A549 (cell line): ENCODE data around the gene C16orf46.

ENCODE experiments used
- BHLHE40 ChIP-seq: IDR thresholded peaks from 2 replicates; pipeline ENCODE4 v1.6.1; 2012; ENCODE audit warnings: low read depth, low read length, inconsistent platforms
- CHD4 ChIP-seq: fragments of 200-600 bp; sonication (generic); IDR thresholded peaks from 2 replicates; pipeline ENCODE4 v1.6.1; 2016; ENCODE audit warnings: antibody characterized with exemption, mild to moderate bottlenecking, borderline replicate concordance
- CTCF ChIP-seq: fragments of >200 bp; sonication (Bioruptor Twin); formaldehyde crosslinking; IDR thresholded peaks from 3 replicates; pipeline ENCODE4 v1.5.1; 2016
- EHMT2 ChIP-seq: fragments of 200-600 bp; sonication (generic); IDR thresholded peaks from 2 replicates; pipeline ENCODE4 v1.6.1; 2016; ENCODE audit warnings: antibody characterized with exemption, low read depth, mild to moderate bottlenecking, moderate library complexity
- ESRRA ChIP-seq: fragments of 150-350 bp; IDR thresholded peaks from 2 replicates; pipeline ENCODE4 v1.6.1; 2014; ENCODE audit warnings: mild to moderate bottlenecking, low read length, borderline replicate concordance
- MAZ ChIP-seq: fragments of 150-350 bp; IDR thresholded peaks from 2 replicates; pipeline ENCODE4 v1.6.1; 2014; ENCODE audit warnings: antibody characterized with exemption, low read depth, low read length, borderline replicate concordance
- PBX3 ChIP-seq: IDR thresholded peaks from 2 replicates; pipeline ENCODE4 v1.6.1; 2012
- POLR2A ChIP-seq: IDR thresholded peaks from 2 replicates; pipeline ENCODE4 v1.6.1; 2012; ENCODE audit warnings: mild to moderate bottlenecking, low read length
- RARB ChIP-seq: fragments of 250-450 bp; sonication (Bioruptor Pico); IDR thresholded peaks from 2 replicates; pipeline ENCODE4 v1.8.0; 2021; ENCODE audit warnings: mild to moderate bottlenecking, moderate library complexity
- ZC3H11A ChIP-seq: fragments of 450-650 bp; IDR thresholded peaks from 2 replicates; pipeline ENCODE4 v1.6.1; 2014; ENCODE audit warnings: antibody characterized with exemption, mild to moderate bottlenecking
- TF ChIP-seq, protein P1 (sequence below): fragments of 200-600 bp; sonication (generic); IDR thresholded peaks from 2 replicates; pipeline ENCODE4 v1.6.1; 2016; ENCODE audit warnings: antibody characterized with exemption, mild to moderate bottlenecking, moderate library complexity
- TF ChIP-seq, protein P2 (sequence below): fragments of 150-350 bp; IDR thresholded peaks from 2 replicates; pipeline ENCODE4 v1.6.1; 2014; ENCODE audit warnings: low read depth, mild to moderate bottlenecking, low read length

DNA sequence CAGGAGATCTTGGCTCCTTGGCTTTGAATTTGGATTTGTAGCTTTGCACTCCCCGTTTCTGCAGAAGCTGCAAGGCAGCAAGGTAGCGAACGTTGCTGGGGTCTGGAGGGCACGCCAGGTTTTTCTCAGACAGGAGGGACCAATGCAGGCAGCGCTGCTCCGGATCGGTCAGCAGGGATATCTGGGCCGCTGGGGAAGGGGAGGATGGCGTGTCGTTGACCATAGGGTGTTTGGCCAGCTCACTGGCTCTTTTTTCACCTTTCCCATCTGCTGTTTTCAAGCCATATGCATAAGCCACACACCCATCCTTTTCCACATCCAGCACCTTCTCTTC lies 15.8 kb downstream of the C16orf46 start:
- TF ChIP-seq CHD4 (no peak), MAZ (no peak), CTCF (no peak), POLR2A (no peak), EHMT2 (no peak), ESRRA (no peak), RARB (CRISPR knock-in tag) (no peak), ZC3H11A (no peak), PBX3 (no peak), BHLHE40 (no peak)
- TF ChIP-seq, protein P1, sequence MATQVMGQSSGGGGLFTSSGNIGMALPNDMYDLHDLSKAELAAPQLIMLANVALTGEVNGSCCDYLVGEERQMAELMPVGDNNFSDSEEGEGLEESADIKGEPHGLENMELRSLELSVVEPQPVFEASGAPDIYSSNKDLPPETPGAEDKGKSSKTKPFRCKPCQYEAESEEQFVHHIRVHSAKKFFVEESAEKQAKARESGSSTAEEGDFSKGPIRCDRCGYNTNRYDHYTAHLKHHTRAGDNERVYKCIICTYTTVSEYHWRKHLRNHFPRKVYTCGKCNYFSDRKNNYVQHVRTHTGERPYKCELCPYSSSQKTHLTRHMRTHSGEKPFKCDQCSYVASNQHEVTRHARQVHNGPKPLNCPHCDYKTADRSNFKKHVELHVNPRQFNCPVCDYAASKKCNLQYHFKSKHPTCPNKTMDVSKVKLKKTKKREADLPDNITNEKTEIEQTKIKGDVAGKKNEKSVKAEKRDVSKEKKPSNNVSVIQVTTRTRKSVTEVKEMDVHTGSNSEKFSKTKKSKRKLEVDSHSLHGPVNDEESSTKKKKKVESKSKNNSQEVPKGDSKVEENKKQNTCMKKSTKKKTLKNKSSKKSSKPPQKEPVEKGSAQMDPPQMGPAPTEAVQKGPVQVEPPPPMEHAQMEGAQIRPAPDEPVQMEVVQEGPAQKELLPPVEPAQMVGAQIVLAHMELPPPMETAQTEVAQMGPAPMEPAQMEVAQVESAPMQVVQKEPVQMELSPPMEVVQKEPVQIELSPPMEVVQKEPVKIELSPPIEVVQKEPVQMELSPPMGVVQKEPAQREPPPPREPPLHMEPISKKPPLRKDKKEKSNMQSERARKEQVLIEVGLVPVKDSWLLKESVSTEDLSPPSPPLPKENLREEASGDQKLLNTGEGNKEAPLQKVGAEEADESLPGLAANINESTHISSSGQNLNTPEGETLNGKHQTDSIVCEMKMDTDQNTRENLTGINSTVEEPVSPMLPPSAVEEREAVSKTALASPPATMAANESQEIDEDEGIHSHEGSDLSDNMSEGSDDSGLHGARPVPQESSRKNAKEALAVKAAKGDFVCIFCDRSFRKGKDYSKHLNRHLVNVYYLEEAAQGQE: no peak
- TF ChIP-seq, protein P2, sequence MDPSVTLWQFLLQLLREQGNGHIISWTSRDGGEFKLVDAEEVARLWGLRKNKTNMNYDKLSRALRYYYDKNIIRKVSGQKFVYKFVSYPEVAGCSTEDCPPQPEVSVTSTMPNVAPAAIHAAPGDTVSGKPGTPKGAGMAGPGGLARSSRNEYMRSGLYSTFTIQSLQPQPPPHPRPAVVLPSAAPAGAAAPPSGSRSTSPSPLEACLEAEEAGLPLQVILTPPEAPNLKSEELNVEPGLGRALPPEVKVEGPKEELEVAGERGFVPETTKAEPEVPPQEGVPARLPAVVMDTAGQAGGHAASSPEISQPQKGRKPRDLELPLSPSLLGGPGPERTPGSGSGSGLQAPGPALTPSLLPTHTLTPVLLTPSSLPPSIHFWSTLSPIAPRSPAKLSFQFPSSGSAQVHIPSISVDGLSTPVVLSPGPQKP: no peak
